ENCODE data around the gene SGSM1. TPM values are rescaled to one million over a fixed set of nuclear protein-coding genes. Genes with fewer than 3 reads are reported as not detected.

Gene SGSM1
- polyA plus RNA-seq, 3 donors = not detected

DNA sequence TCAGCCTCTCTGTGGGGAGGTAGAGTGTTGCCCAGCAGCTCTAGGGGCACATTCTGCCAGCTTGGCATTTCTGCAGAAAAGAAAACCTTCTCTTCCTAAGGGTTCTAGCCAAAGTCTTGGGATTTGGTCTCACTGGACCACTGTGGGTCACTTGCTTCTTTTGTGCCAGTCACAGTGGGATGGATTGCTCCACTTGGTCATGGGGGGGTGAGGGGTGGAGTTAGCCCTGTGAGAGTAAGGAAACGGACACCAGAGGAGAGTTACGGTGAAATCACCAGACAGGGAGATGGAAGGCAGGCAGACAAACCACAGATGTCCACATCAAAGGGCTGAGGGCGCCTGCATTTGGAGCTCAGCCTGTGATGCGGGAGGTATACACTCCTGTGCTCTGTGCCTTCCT is 10.8 kb downstream of the SGSM1 start:
- H3K9ac ChIP-seq (ENCODE audit: insufficient read depth, low read length, poor library complexity, severe bottlenecking) = no peak overlapping the region
- Mint-ChIP-seq H3K4me3 (no peak overlapping the region), H3K9me3 (peaks cover 14 to 39% (median 32%) of the 10 kb centered on the region in 7 donors), H3K27me3 (ENCODE audit: low read depth in 3 of 3) (peaks cover 0 to 4% (median 2%) of the 10 kb centered on the region in 3 donors), H3K36me3 (no peaks in the 10 kb centered on the region), H3K27ac (no peak overlapping the region), H3K4me1 (no peaks in the 10 kb centered on the region)
- 87% methylated on average over 4 of the region's 4 CpGs for WGBS (ENCODE audit: insufficient coverage)
- DNase-seq = no peak
- intact Hi-C loops (cut with micrococcal nuclease) = no loop called here
- H3K4me3 ChIP-seq (replicated peaks in 1 of 3; ENCODE audit: low read depth in 2 of 3, low read length in 3 of 3) = no peak overlapping the region
- H3K27ac ChIP-seq (ENCODE audit: low read depth in 1 of 2, low read length in 2 of 2) = no peak overlapping the region
- no peaks in the 10 kb centered on the region for H3K36me3 ChIP-seq (replicated peaks in 1 of 2; ENCODE audit: control insufficient read depth in 1 of 2, insufficient read depth in 2 of 2, low read length in 2 of 2)
- H3K9me3 ChIP-seq (replicated peaks in 1 of 2; ENCODE audit: control insufficient read depth in 1 of 2, insufficient read depth in 1 of 2, low read length in 2 of 2) = peaks cover 30 to 32% of the 10 kb centered on the region in 2 donors
- no peaks in the 10 kb centered on the region for H3K27me3 ChIP-seq (ENCODE audit: control insufficient read depth in 2 of 2, insufficient read depth in 2 of 2, low read length in 2 of 2)
- TF ChIP-seq, protein P1, sequence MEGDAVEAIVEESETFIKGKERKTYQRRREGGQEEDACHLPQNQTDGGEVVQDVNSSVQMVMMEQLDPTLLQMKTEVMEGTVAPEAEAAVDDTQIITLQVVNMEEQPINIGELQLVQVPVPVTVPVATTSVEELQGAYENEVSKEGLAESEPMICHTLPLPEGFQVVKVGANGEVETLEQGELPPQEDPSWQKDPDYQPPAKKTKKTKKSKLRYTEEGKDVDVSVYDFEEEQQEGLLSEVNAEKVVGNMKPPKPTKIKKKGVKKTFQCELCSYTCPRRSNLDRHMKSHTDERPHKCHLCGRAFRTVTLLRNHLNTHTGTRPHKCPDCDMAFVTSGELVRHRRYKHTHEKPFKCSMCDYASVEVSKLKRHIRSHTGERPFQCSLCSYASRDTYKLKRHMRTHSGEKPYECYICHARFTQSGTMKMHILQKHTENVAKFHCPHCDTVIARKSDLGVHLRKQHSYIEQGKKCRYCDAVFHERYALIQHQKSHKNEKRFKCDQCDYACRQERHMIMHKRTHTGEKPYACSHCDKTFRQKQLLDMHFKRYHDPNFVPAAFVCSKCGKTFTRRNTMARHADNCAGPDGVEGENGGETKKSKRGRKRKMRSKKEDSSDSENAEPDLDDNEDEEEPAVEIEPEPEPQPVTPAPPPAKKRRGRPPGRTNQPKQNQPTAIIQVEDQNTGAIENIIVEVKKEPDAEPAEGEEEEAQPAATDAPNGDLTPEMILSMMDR (IDR thresholded peaks at IDR 0.05) = no peak
- no peaks in the 10 kb centered on the region for H4K20me1 ChIP-seq (ENCODE audit: insufficient read depth, low read length)
- H3K4me2 ChIP-seq (replicated peaks; ENCODE audit: extremely low read depth, low read length, poor library complexity, severe bottlenecking) = no peak overlapping the region
- H3K79me2 ChIP-seq (ENCODE audit: insufficient read depth, low read length) = no peaks in the 10 kb centered on the region
- H3K4me1 ChIP-seq (ENCODE audit: control insufficient read depth in 1 of 2, insufficient read depth in 2 of 2, low read length in 2 of 2) = no peaks in the 10 kb centered on the region
- no peak overlapping the region for H2AFZ ChIP-seq (ENCODE audit: insufficient read depth, low read depth, low read length, poor library complexity, severe bottlenecking)

DNA sequence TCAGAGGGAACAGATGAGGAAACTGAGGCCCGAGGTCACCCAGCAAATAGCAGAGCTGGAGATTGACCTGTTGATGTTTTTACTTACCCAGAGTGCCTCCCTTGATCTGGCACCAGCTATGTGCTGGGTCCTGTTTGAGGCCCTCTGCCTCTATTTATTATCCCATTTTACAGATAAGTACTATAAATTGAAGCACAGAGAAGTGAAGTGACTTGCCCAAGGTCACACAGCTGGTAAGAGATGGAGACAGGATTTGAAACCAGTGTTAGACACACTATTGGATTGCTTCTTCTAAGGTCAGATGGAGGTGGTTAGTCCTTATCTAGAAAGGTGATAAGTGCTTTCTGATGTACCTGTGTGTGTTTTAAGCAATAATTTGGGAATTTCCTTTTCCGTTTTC is 13.5 kb downstream of the SGSM1 start:
- Mint-ChIP-seq H3K9me3 (peaks cover 14 to 33% (median 30%) of the 10 kb centered on the region in 7 donors), H3K27me3 (ENCODE audit: low read depth in 3 of 3) (peaks cover 1 to 6% (median 4%) of the 10 kb centered on the region in 3 donors)

More for the DNA sequence above, 13.5 kb downstream of the SGSM1 start:
- Mint-ChIP-seq H3K36me3 (no peaks in the 10 kb centered on the region), H3K4me1 (no peaks in the 10 kb centered on the region), H3K27ac (no peak overlapping the region), H3K4me3 (no peak overlapping the region)
- Histone ChIP-seq H3K9me3 (replicated peaks in 1 of 2; ENCODE audit: control insufficient read depth in 1 of 2, insufficient read depth in 1 of 2, low read length in 2 of 2) (peaks cover 28 to 30% of the 10 kb centered on the region in 2 donors), H3K79me2 (ENCODE audit: insufficient read depth, low read length) (no peaks in the 10 kb centered on the region), H4K20me1 (ENCODE audit: insufficient read depth, low read length) (no peaks in the 10 kb centered on the region), H3K27ac (ENCODE audit: low read depth in 1 of 2, low read length in 2 of 2) (no peak overlapping the region), H3K9ac (ENCODE audit: insufficient read depth, low read length, poor library complexity, severe bottlenecking) (no peak overlapping the region), H2AFZ (ENCODE audit: insufficient read depth, low read depth, low read length, poor library complexity, severe bottlenecking) (no peak overlapping the region), H3K27me3 (ENCODE audit: control insufficient read depth in 2 of 2, insufficient read depth in 2 of 2, low read length in 2 of 2) (no peaks in the 10 kb centered on the region), H3K4me1 (ENCODE audit: control insufficient read depth in 1 of 2, insufficient read depth in 2 of 2, low read length in 2 of 2) (no peaks in the 10 kb centered on the region), H3K4me3 (replicated peaks in 1 of 3; ENCODE audit: low read depth in 2 of 3, low read length in 3 of 3) (no peak overlapping the region), H3K36me3 (replicated peaks in 1 of 2; ENCODE audit: control insufficient read depth in 1 of 2, insufficient read depth in 2 of 2, low read length in 2 of 2) (no peaks in the 10 kb centered on the region), H3K4me2 (replicated peaks; ENCODE audit: extremely low read depth, low read length, poor library complexity, severe bottlenecking) (no peak overlapping the region)
- DNase-seq = no peak
- TF ChIP-seq, protein P1 (IDR thresholded peaks at IDR 0.05) = no peak
- 43% methylated on average over 1 of the region's 2 CpGs for WGBS (ENCODE audit: insufficient coverage)
- intact Hi-C loops (cut with micrococcal nuclease) = no loop called here

Measured in CD14-positive monocyte (primary cell).